ENCODE data around the gene BRAF.

DNA sequence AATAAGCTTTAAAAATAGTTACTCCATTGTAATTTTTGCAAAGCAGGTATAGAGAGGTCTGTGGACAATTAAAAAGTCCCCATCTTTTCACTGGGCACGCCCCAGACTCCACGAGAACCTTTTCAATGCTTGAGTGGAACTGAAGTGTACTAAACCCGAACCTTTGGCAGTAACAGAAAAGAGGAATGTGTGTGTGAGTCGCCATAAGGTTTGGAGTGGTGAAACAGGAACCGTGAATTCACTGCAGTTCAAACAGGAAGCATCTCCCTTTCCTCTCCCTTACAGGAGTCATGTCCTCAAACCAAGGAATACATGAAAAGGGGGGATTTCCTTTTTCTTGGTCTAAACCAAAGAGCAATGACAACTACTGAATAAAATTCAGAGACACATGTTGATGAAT lies 205.0 kb downstream of the BRAF start:
- TF ChIP-seq CTCF (IDR thresholded peaks at IDR 0.05) (no peak), POLR2A (IDR thresholded peaks at IDR 0.05) (no peak)

Data from heart left ventricle (tissue), 13 donors.